LNCAP (cell line): ENCODE results near the gene CENPQ.

Source experiments
- CTCF ChIP-seq: fragments of 450-650 bp; IDR thresholded peaks from 2 replicates; pipeline ENCODE4 v1.5.1; 2017; ENCODE audit warnings: mild to moderate bottlenecking

The CENPQ gene

GRCh38 chr6:49462927-49463611 lies at the start of gene CENPQ, which contains the start of gene MMUT:
CENPQ (plus strand) TSS chr6:49463370; CDS start chr6:49470177, 6,807 bp downstream.
MMUT (minus strand) TSS chr6:49463253; CDS start chr6:49459466, 3,787 bp downstream.
- TF ChIP-seq CTCF = no peak

GRCh38 chr6:49415358-49415757 lies 47.8 kb upstream of the CENPQ start:
- no peak for TF ChIP-seq CTCF

- TF ChIP-seq CTCF = no peak
These were observed 47.0 kb upstream of the CENPQ start for GRCh38 chr6:49416195-49416594.

GRCh38 chr6:49423817-49424216 lies 39.4 kb upstream of the CENPQ start:
- TF ChIP-seq CTCF = peak; percentile 50; the same call in 1 of the 2 replicates

GRCh38 chr6:49430187-49430586 lies 33.0 kb upstream of the CENPQ start:
- TF ChIP-seq CTCF = no peak

- no peak for TF ChIP-seq CTCF
These were observed 32.3 kb upstream of the CENPQ start for GRCh38 chr6:49430866-49431265.

- TF ChIP-seq CTCF = no peak
These were observed 9.9 kb upstream of the CENPQ start for GRCh38 chr6:49453221-49453620.
